GM19023 (cell line): ENCODE results near the gene ZDHHC9.
"Not testable (repeated sequence)": the region's sequence is repeated elsewhere in the genome, so short reads cannot be mapped to it uniquely, and the experiment has no call there.

Source experiments
- ATAC-seq: cut with Tn5 transposase; IDR thresholded peaks from one replicate; pipeline ENCODE4 v1.9.1; 2021; ENCODE audit warnings: mild to moderate bottlenecking, moderate library complexity; ENCODE audit not compliant: unreplicated experiment

ZDHHC9 gene

GRCh38 chrX:129843459-129844306 lies at the start of gene ZDHHC9:
Gene ZDHHC9 (minus strand): TSS chrX:129843886. CDS start chrX:129841945, 1,941 bp downstream.
- peak; percentile 99 for ATAC-seq

GRCh38 chrX:129877401-129877800 lies 33.7 kb upstream of the ZDHHC9 start:
- no peak for ATAC-seq

- ATAC-seq = no peak
These were observed 33.2 kb upstream of the ZDHHC9 start for GRCh38 chrX:129876771-129877305.

GRCh38 chrX:129875669-129876068 lies 32.0 kb upstream of the ZDHHC9 start:
- no peak for ATAC-seq

GRCh38 chrX:129872524-129872923 lies 28.8 kb upstream of the ZDHHC9 start:
- ATAC-seq = no peak

- not testable (repeated sequence) for ATAC-seq
These were observed 22.6 kb upstream of the ZDHHC9 start for GRCh38 chrX:129866321-129866720.

GRCh38 chrX:129859134-129859533 lies 15.4 kb upstream of the ZDHHC9 start:
- not testable (repeated sequence) for ATAC-seq

GRCh38 chrX:129851825-129852224 lies 8.1 kb upstream of the ZDHHC9 start:
- not testable (repeated sequence) for ATAC-seq

DNA sequence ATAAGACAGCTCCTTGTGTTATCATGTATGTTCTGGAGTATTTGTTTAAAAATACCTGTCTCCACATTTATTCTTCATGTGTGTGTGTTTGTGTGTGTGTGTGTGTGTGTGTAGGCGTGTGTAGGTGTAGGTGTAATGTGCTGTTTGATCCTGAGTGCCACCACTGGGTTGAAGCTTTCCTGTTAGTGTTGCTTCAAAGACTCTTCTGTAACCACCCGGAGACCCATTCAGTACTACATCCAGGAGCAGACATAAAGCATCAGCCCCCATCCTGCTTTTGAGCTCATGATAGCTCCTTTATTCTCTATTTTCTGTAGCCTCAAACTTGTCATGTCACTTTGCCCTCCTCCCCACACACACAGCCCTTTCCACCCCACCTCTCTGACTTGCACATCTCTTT lies 3.0 kb upstream of the ZDHHC9 start:
- ATAC-seq = no peak

- ATAC-seq = no peak
These were observed 2.0 kb upstream of the ZDHHC9 start for GRCh38 chrX:129845616-129846190.

- ATAC-seq = no peak
These were observed 552 bp downstream of the ZDHHC9 start for GRCh38 chrX:129843209-129843458.

- ATAC-seq = no peak
These were observed 1.0 kb downstream of the ZDHHC9 start for GRCh38 chrX:129842510-129843208.

DNA sequence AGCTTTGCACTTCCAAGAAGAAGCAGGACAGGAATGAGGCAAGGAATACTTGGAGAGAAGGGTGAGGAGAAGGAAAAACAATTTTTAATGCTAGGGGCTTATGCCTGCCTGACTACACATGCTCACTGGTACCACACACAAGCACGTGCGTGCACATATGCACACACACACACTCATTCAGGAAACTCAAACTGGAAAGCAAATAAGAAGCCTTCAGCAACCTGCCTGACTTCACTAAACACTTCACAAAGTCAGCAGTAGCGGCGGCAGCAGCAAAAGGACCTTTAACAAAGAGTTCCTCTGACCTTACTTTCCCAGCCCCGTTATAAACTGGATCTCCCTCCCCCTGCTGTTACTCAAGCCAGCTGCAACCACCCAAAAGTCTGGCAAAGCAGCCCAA lies 3.3 kb downstream of the ZDHHC9 start:
- no peak for ATAC-seq

GRCh38 chrX:129836827-129837226 lies 6.9 kb downstream of the ZDHHC9 start:
- no peak for ATAC-seq

GRCh38 chrX:129833153-129833990 lies 10.3 kb downstream of the ZDHHC9 start:
- ATAC-seq = no peak

GRCh38 chrX:129831091-129831885 lies 12.4 kb downstream of the ZDHHC9 start:
- ATAC-seq = no peak

DNA sequence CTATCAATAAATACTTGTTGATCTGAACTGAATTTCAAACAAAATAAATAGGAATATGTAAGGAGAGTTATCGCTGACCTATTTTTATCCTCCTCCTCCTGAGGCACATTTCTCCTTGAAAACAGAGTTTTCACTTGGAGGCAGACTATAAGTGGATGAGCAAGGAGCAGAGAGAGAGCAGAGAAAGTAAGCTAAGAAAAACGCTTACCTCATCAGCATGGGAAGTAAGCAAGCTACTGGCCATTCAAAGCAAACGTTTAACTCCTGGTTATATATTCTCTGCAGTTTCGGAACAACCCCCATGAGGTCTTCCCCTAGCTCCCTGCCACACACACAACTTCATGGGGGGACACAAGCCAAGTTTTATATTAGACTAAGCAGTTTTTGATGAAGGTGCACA lies 13.2 kb downstream of the ZDHHC9 start:
- ATAC-seq = no peak

DNA sequence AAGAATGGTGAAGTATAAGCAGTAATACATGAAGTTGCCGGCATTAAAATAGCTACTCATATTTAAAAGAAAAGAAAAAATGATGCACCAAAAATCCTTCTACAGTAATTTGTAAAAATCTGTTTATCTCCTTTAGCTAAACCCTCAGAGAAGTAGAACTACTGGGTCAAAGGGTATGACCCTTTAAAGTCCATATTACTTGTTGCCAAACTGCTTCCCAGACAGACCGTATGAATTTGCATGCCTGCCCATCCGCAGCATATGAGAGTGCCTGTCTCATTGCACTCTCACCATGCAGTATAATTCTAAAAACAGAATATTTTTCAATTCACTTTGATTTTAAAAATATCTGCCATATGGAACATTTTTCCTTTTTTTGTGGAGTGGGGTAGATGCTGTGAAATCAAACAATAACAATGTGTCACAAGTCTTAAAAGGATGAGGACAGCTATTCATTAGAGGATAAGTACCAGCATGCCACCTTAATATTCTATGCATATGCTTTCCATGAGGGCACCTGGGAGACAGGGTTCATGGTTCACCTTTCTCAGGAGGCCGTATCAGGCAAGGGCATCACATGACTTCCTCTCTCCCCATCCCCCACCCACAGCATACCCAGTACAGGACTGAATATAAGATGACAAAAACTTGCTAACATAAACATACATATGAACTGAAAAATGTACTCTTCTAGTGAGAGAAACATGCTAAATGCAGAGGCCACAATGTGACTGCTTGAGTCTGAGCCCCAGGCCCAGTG lies 17.8 kb downstream of the ZDHHC9 start:
- no peak for ATAC-seq

DNA sequence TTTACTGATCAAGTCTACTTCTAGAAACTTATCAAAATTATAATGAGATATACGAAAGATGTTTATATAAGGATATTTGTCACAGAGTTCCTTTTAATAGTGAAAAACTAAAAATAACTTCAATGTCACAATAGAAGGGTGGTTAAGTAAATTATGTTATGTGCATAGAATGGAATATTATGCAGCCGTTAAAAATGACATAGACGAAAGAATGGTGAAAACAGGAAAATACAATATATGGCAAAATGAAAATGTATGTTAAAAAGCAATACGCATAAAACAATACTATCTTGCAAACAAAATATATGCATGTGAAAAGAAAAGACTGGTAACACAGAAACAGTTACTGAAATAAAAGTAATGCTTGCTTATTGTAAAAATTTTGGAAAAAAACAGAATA lies 19.1 kb downstream of the ZDHHC9 start:
- no peak for ATAC-seq
